ENCODE measurements around the gene KLHL8. TPM values are rescaled to one million over a fixed set of nuclear protein-coding genes. Genes with fewer than 3 reads are reported as not detected.

Gene KLHL8
- total RNA-seq, 1 donor from 2014 or later, result 9.2 TPM

- no peak for DNase-seq (ENCODE audit: low read depth, low spot score)
Observed at GRCh38 chr4:87121341-87122065, 98.9 kb downstream of the KLHL8 start.

- DNase-seq (ENCODE audit: low read depth, low spot score), result peak; percentile 36
Observed at GRCh38 chr4:87120411-87121162, 99.8 kb downstream of the KLHL8 start.

GRCh38 chr4:87120010-87120409, 100.4 kb downstream of the KLHL8 start:
- no peak for DNase-seq (ENCODE audit: low read depth, low spot score)

GRCh38 chr4:87118826-87119225, 101.6 kb downstream of the KLHL8 start:
- no peak for DNase-seq (ENCODE audit: low read depth, low spot score)

- no peak for DNase-seq (ENCODE audit: low read depth, low spot score)
Observed at GRCh38 chr4:87118421-87118820, 102.0 kb downstream of the KLHL8 start.

- DNase-seq (ENCODE audit: low read depth, low spot score), result no peak
Observed at GRCh38 chr4:87117732-87118075, 102.7 kb downstream of the KLHL8 start.

GRCh38 chr4:87117051-87117731, 103.2 kb downstream of the KLHL8 start:
- DNase-seq (ENCODE audit: low read depth, low spot score), result no peak

- no peak for DNase-seq (ENCODE audit: low read depth, low spot score)
Observed at GRCh38 chr4:87116231-87116630, 104.2 kb downstream of the KLHL8 start.

GRCh38 chr4:87114245-87115062, 106.0 kb downstream of the KLHL8 start:
- no peak for DNase-seq (ENCODE audit: low read depth, low spot score)

- DNase-seq (ENCODE audit: low read depth, low spot score), result no peak
Observed at GRCh38 chr4:87112063-87112462, 108.4 kb downstream of the KLHL8 start.

Other genes starting within 250 kb of the KLHL8 start
- gene HSD17B13, start 102.3 kb upstream of the KLHL8 start, total RNA-seq, result 0.07 TPM in 1 of 2 replicates, not detected in the other
- 26.2 and 28.1 TPM in 2 replicates for gene HSD17B11, start 170.6 kb upstream of the KLHL8 start, total RNA-seq
- gene NUDT9, start 202.0 kb upstream of the KLHL8 start, total RNA-seq, result 20.0 and 25.5 TPM in 2 replicates

Measured in pulmonary artery endothelial cell (primary cell).